Activated naive CD8-positive, alpha-beta T cell treated with anti-CD3 and anti-CD28 coated beads for 36 hours (primary cell): Measurements from ENCODE around the gene SSTR3. TPM values are rescaled to one million over a fixed set of nuclear protein-coding genes. Genes with fewer than 3 reads are reported as not detected.

Experiments
- DNase-seq: peaks from one replicate; pipeline ENCODE4 v3.0.0; 2021
- H3K27ac Mint-ChIP-seq: one replicate; pipeline ENCODE4 v1.8.0; 2022; ENCODE audit warnings: mild to moderate bottlenecking, moderate library complexity, mixed read lengths
- H3K27me3 Mint-ChIP-seq: one replicate; pipeline ENCODE4 v1.8.0; 2022; ENCODE audit warnings: mild to moderate bottlenecking, mixed read lengths
- H3K36me3 Mint-ChIP-seq: one replicate; pipeline ENCODE4 v1.8.0; 2021; ENCODE audit warnings: mild to moderate bottlenecking, mixed read lengths
- H3K4me1 Mint-ChIP-seq: one replicate; pipeline ENCODE4 v1.8.0; 2021; ENCODE audit warnings: mixed read lengths
- H3K4me3 Mint-ChIP-seq: one replicate; pipeline ENCODE4 v1.8.0; 2022; ENCODE audit warnings: mild to moderate bottlenecking, moderate library complexity, mixed read lengths
- H3K9me3 Mint-ChIP-seq: one replicate; pipeline ENCODE4 v1.8.0; 2022; ENCODE audit warnings: mixed read lengths
- total RNA-seq, 2 experiments: library from RNA; stranded (reverse); gene quantifications; one replicate each; pipeline ENCODE4 v1.2.3, GENCODE V29; 2021

The SSTR3 gene
- total RNA-seq, 2 experiments from 2014 or later = 7.1 to 7.4 TPM

DNA sequence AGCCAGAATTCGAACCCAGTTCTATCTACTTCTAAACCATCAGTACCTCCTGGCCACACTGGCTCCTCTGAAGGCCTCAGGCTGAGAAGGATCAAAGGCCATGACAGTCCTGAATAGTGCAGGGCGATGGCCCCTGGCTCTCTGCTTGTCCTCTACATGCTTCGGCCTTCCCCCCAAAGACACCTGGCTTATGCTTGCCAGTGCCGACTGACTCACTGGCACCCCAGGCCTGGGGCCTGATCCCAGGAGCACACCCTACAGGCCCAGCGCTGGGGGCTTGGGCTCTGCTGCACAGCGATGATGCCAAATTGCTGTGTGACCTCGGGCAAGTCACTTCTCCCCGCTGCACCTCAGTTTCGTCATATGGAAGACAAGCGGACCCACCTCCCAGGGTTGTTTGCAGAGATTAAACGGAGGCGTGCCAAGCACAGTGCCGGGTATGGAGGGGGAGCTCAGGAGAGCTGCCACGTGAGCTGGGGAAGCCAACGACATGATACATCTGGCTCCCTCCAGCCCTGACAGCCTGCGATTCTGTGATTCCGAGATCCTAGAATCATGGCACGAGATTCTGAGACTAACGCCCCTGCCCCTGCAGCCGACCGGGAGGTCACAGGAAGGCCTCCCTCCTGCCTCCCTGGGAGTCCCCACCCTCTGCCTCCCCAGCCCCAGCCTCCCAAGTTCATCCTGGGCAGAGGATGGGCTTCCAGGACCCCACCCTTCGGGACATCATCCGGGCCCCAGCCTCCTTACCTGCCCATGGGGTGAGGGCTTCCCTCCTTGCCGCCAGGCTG is 1.0 kb downstream of the SSTR3 start:
- Mint-ChIP-seq H3K27me3 (no peaks in the 10 kb centered on the region), H3K4me1 (peaks cover 35% of the 10 kb centered on the region), H3K36me3 (no peaks in the 10 kb centered on the region), H3K4me3 (no peak overlapping the region), H3K9me3 (no peaks in the 10 kb centered on the region), H3K27ac (no peak overlapping the region)
- no peak for DNase-seq

DNA sequence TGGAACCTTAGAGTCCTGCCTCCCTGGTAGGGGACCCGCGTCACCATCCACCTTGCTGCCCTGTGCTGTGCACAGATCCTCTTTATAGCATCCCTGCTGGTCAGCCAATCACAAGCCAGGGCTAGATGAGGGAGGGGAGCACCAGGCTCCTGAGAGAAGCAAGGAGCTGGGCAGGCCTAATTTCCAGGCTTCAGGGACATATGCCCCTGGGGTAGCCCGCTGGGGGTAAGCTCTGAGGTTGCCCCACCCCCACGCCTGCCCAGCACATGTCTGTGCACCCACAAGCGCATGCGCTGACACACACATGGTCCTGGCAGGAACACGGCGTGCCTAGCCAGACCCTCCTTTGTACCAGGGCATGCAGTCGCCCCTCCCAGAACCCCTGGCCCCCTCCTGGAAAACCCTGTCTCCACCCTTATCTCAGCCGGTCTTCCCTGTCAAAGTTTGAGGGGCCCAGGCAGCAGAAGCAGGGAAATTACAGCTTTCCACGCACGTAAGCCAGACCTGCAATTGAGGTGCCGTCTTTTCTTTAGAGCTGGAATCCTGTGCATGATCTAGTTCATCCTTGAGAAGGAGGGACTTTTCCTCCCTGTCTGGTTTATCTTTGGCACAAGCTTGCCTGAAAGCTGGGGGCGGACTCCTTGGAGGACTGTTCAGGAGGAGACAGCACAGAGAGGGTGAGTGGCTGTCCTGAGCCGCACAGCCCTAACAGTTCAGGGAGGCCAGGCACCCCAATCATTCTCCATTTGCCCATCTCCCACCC is 2.1 kb downstream of the SSTR3 start:
- Mint-ChIP-seq H3K27me3 (no peaks in the 10 kb centered on the region), H3K4me3 (no peak overlapping the region), H3K27ac (no peak overlapping the region), H3K4me1 (peaks cover 30% of the 10 kb centered on the region), H3K36me3 (no peaks in the 10 kb centered on the region), H3K9me3 (no peaks in the 10 kb centered on the region)
- DNase-seq = no peak

GRCh38 chr22:37209140-37209845 is 3.0 kb downstream of the SSTR3 start:
- no peak for DNase-seq
- Mint-ChIP-seq H3K27me3 (no peaks in the 10 kb centered on the region), H3K36me3 (no peaks in the 10 kb centered on the region), H3K4me3 (no peak overlapping the region), H3K27ac (no peak overlapping the region), H3K9me3 (no peaks in the 10 kb centered on the region), H3K4me1 (peaks cover 32% of the 10 kb centered on the region)

- no peaks in the 10 kb centered on the region for H3K36me3 Mint-ChIP-seq
- DNase-seq = no peak
- peak overlapping the region; percentile 55 for H3K27ac Mint-ChIP-seq
- no peaks in the 10 kb centered on the region for H3K9me3 Mint-ChIP-seq
- peak overlapping the region; percentile 19 for H3K4me3 Mint-ChIP-seq
- peaks cover 32% of the 10 kb centered on the region for H3K4me1 Mint-ChIP-seq
- no peaks in the 10 kb centered on the region for H3K27me3 Mint-ChIP-seq
Observed at GRCh38 chr22:37208401-37209139, 3.7 kb downstream of the SSTR3 start.

DNA sequence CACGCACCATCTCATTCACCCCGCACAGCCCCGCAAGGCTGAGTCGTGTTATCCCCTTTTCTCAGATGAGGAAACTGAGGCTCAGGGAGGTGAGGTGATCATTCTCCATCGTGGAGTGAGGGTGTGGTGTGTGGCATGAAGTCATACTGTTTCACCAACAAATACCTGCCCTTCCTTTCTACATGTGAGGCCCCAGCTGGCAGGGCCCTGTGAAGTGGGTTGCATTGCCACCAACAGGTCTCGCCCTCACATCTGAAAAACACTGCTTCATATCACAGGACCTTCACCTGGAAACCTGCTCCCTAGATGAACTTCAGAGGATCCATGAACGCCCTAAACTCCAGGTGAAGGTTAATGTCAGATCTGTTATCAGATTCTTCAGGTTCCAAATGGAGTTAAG is 4.3 kb downstream of the SSTR3 start:
- Mint-ChIP-seq H3K27me3 (no peaks in the 10 kb centered on the region), H3K4me3 (peak overlapping the region; percentile 19), H3K4me1 (peaks cover 30% of the 10 kb centered on the region), H3K36me3 (no peaks in the 10 kb centered on the region), H3K27ac (peak overlapping the region; percentile 55), H3K9me3 (no peaks in the 10 kb centered on the region)
- DNase-seq = no peak

- H3K36me3 Mint-ChIP-seq = no peaks in the 10 kb centered on the region
- peaks cover 28% of the 10 kb centered on the region for H3K4me1 Mint-ChIP-seq
- H3K9me3 Mint-ChIP-seq = no peaks in the 10 kb centered on the region
- no peak for DNase-seq
- no peak overlapping the region for H3K27ac Mint-ChIP-seq
- no peaks in the 10 kb centered on the region for H3K27me3 Mint-ChIP-seq
- no peak overlapping the region for H3K4me3 Mint-ChIP-seq
Observed at GRCh38 chr22:37206841-37207821, 5.1 kb downstream of the SSTR3 start.

DNA sequence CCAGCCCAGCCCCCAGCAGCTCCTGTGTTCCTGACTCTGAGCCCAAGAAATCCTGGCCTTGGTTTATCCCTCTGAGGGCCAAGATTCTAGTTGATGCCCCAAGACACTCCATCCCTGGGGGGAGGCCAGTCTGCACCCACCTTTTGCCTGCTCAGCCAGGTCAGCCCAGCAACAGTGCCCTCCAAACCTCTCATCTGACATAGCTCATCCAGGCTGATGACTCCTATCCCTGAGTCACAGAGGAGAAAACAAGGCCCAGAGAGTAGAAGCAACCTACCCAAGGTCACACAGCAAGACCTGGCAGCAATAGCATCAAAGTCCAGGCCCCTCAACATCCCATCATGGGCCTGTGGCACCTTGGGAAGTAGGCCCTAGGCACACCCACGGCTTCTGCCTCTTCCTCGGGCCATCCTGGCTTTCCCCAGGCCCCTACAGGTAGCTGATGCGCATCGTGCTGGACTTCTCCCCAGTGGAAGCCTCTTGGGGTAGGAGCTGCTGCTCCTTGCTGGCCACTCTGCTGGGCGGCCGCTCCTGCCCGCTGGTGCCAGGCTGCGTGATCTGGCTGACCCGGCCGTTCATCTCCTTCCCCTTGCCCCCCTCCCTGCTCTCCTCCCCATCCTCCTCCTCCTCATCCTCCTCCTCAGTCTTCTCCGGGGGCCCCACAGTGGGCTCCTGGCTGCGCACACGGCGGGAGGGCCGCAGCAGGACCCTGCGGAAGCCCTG is 6.0 kb downstream of the SSTR3 start:
- DNase-seq = no peak
- Mint-ChIP-seq H3K27me3 (no peaks in the 10 kb centered on the region), H3K9me3 (no peaks in the 10 kb centered on the region), H3K4me3 (no peak overlapping the region), H3K4me1 (peaks cover 31% of the 10 kb centered on the region), H3K36me3 (no peaks in the 10 kb centered on the region), H3K27ac (peak overlapping the region; percentile 21)

GRCh38 chr22:37205046-37205445 is 7.2 kb downstream of the SSTR3 start:
- no peak overlapping the region for H3K27ac Mint-ChIP-seq
- no peaks in the 10 kb centered on the region for H3K36me3 Mint-ChIP-seq
- H3K4me3 Mint-ChIP-seq = no peak overlapping the region
- H3K27me3 Mint-ChIP-seq = no peaks in the 10 kb centered on the region
- no peak for DNase-seq
- H3K9me3 Mint-ChIP-seq = no peaks in the 10 kb centered on the region
- H3K4me1 Mint-ChIP-seq = peaks cover 35% of the 10 kb centered on the region

- Mint-ChIP-seq H3K27ac (peak overlapping the region; percentile 58), H3K4me3 (no peak overlapping the region), H3K4me1 (peaks cover 40% of the 10 kb centered on the region), H3K36me3 (no peaks in the 10 kb centered on the region), H3K9me3 (no peaks in the 10 kb centered on the region), H3K27me3 (no peaks in the 10 kb centered on the region)
- no peak for DNase-seq
Observed at GRCh38 chr22:37204045-37204655, 8.1 kb downstream of the SSTR3 start.

- no peaks in the 10 kb centered on the region for H3K9me3 Mint-ChIP-seq
- H3K27me3 Mint-ChIP-seq = no peaks in the 10 kb centered on the region
- H3K36me3 Mint-ChIP-seq = no peaks in the 10 kb centered on the region
- peaks cover 36% of the 10 kb centered on the region for H3K4me1 Mint-ChIP-seq
- peak overlapping the region; percentile 58 for H3K27ac Mint-ChIP-seq
- no peak for DNase-seq
- H3K4me3 Mint-ChIP-seq = no peak overlapping the region
Observed at GRCh38 chr22:37203354-37204044, 8.8 kb downstream of the SSTR3 start.

DNA sequence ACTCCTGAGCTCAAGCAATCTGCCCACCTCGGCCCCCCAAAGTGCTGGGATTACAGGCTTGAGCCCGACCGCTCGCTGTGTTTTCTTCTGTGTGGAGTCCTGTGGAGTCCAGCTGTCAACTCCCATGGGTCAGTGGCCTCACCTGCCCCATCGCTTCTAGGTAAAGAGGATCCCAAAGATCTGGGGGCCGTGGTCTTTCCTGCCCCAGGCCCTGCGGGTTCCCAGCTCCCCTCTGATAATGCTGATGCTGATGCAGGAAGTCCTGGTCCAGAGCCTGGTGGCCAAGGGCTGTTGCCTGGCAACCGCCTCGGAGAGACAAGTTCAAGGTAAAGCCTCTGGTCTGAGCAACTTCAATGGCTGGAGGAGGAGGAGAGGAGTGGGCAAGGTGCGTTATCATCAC is 9.6 kb downstream of the SSTR3 start:
- Mint-ChIP-seq H3K27me3 (no peaks in the 10 kb centered on the region), H3K4me3 (no peak overlapping the region), H3K4me1 (peaks cover 40% of the 10 kb centered on the region), H3K36me3 (peaks cover 3% of the 10 kb centered on the region), H3K27ac (no peak overlapping the region), H3K9me3 (no peaks in the 10 kb centered on the region)
- no peak for DNase-seq

- H3K4me1 Mint-ChIP-seq = peaks cover 41% of the 10 kb centered on the region
- no peak overlapping the region for H3K27ac Mint-ChIP-seq
- H3K9me3 Mint-ChIP-seq = no peaks in the 10 kb centered on the region
- DNase-seq = no peak
- no peak overlapping the region for H3K4me3 Mint-ChIP-seq
- H3K36me3 Mint-ChIP-seq = peaks cover 3% of the 10 kb centered on the region
- H3K27me3 Mint-ChIP-seq = no peaks in the 10 kb centered on the region
Observed at GRCh38 chr22:37202001-37202555, 10.2 kb downstream of the SSTR3 start.
